GM10266 (cell line): ENCODE data around the gene TMPRSS15.

Source experiments
- DNase-seq: peaks from one replicate; pipeline ENCODE4 v3.0.0; 2012; ENCODE audit errors: extremely low spot score
- TF ChIP-seq, protein P1 (sequence below): IDR thresholded peaks from 2 replicates; pipeline ENCODE4 v1.5.1; 2012; ENCODE audit warnings: mild to moderate bottlenecking, low read depth; ENCODE audit not compliant: control insufficient read depth, insufficient read depth; ENCODE audit errors: missing control alignments

Gene TMPRSS15

DNA sequence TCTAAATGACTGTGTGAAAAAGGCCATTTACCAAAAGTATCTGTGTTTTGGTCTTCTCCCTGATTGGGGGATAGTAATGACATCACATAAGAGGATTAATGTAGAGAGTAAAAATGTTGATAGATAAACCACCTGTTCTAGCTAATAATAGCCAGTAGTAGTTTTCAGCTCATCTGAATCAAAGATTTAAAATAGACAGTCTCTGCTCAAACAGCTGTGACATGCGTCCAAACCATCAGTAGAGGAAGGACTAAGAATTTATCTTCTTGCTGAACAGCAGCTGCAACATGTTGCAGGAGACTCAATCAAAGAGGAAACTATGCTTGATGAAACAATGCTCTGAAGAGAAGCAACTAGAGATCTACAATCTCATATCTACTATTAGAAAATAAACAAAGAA is 21.4 kb downstream of the TMPRSS15 start:
- TF ChIP-seq, protein P1, sequence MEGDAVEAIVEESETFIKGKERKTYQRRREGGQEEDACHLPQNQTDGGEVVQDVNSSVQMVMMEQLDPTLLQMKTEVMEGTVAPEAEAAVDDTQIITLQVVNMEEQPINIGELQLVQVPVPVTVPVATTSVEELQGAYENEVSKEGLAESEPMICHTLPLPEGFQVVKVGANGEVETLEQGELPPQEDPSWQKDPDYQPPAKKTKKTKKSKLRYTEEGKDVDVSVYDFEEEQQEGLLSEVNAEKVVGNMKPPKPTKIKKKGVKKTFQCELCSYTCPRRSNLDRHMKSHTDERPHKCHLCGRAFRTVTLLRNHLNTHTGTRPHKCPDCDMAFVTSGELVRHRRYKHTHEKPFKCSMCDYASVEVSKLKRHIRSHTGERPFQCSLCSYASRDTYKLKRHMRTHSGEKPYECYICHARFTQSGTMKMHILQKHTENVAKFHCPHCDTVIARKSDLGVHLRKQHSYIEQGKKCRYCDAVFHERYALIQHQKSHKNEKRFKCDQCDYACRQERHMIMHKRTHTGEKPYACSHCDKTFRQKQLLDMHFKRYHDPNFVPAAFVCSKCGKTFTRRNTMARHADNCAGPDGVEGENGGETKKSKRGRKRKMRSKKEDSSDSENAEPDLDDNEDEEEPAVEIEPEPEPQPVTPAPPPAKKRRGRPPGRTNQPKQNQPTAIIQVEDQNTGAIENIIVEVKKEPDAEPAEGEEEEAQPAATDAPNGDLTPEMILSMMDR: no peak
- no peak for DNase-seq

DNA sequence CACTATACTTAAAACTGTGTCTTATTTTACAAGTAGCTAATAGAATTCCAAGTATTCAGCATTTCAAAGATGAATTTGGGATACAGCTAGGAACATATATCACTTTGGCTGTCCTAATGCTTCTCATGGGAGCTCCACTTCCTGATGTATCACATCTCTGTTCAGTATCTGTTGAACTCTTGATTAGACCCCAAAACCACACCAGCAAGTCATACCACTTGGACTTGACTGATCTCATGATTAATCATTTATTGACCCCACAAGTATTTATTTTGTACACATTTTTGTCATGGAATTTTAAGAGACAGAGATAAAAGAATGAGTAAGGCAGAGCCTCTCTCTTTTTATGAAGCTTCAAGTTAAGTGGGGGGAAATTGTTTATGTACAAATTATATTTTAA is 30.0 kb downstream of the TMPRSS15 start:
- no peak for DNase-seq
- TF ChIP-seq, protein P1: no peak

DNA sequence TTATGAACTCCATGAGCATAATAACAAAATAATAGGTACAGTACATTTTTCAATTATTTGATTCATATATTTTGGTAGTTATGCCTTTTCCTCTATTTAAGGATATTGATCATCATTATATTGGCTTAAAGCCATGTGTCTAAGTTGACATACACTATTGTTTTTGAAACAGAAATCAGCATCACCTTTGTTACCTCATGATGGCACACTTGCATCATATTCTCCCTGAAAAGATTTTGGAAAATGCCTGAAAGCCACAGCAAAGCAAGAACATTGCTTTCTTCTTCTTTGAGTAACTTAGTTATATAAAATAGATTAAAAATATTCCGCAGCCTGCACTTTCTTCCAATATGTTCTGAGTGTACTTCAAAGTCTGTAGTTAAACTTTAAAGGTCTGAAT is 33.3 kb downstream of the TMPRSS15 start:
- TF ChIP-seq, protein P1: no peak
- DNase-seq: no peak

DNA sequence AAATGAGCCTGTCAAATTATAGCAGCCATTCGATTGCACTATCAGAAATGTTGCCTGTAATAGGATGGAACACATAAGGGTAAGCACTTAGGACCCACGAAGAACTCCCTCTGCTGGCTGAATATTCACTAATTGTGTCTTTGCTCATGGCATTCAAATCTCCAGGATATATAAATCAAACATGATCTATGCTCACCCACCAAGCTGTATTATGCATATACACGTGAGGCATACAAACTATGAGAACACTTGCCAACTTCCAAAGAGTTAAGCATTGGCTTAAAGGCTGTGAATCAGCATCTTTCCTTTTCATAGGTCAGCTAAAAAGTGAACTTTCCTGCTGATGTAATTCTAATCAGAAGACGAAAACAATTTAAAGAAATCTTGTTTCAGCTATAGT is 34.5 kb downstream of the TMPRSS15 start:
- no peak for DNase-seq
- TF ChIP-seq, protein P1: peak; percentile 5

DNA sequence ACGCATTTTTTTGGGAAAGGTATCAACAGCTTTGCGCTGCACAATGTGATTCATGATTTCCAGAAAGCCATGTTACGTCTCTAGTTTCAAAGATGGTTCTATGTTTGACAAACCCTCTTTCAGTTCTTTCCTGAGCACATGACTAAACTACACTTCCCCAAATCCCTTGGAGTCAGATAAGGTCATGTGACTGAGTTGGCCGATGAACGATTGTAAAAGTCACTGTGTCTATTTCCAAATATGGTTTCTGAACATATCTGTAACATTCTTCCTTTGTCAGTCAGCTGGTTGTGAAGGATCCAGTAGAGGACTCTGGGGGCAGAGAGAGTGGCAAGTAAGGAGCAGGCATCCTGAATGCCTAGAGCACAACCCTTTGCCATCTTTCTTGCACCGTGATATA is 35.4 kb downstream of the TMPRSS15 start:
- TF ChIP-seq, protein P1: no peak
- no peak for DNase-seq

DNA sequence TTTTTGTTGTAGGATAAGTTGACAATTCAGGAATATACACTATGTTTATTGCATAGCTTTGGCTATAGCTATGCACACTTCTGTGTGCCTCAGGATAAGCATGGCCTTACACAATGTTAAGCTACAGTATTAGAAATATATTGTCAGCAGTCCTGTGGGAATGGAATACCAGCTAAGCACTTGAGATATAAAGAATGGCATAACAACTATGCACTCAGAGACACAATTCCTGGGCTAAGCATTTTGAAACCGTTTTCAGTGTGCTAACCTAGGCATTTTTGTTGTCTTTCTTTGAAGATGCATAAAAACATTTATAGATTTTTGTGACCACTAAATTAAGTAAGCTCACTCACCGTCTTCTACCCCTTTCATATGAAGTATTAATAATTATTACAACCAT is 46.8 kb downstream of the TMPRSS15 start:
- TF ChIP-seq, protein P1: no peak

DNA sequence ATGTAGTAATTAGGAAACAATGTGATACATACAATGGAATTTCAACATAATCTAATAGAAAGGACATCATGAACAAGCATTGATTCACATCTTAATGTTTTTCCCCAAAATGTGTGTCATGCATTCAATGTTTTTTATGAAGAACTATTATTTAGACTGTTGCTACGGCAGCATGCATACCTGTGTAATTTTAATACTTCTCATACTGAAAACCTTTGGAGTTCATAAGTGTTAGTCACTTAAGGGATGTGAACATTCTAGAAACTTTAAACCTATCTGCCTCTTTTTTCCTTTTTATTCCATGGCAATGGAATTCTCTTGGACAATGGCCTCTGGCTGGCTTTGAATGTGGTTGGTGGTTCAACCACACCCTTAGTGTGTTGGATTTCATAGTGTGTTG is 48.6 kb downstream of the TMPRSS15 start:
- TF ChIP-seq, protein P1: no peak
- no peak for DNase-seq

More for the DNA sequence above, 46.8 kb downstream of the TMPRSS15 start:
- no peak for DNase-seq

DNA sequence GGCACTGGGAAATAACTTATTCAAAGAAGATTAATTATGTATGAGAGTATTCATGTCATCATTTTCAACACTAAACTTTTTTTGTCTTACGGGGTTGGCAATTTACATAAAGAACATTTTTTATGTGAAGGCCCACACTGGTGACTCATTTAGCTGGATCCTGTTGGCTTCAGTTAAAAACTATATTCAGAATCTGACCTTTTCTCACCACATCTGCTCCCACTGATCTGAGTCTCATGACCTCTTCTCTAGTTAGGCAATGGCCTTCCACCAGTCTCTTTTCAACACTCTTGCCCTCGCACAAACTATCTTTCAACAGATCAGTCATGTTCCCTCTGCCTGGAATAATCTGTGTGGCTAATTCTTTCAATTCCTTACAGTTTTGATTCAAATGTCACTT is 53.4 kb downstream of the TMPRSS15 start:
- no peak for DNase-seq
- TF ChIP-seq, protein P1: no peak
